Natural killer cell (primary cell): Measurements from ENCODE around the gene CHGA. TPM values are rescaled to one million over a fixed set of nuclear protein-coding genes. Genes with fewer than 3 reads are reported as not detected.

Experiments
- ATAC-seq, 3 donors: fragments of 150-1000 bp in 2 of 3; fragments of 200-7000 bp in 1 of 3; cut with Tn5 transposase; 1 replicate in 1 of 3; 2 replicates in 2 of 3; pipeline ENCODE4 v1.10.0; 2021; ENCODE audit warnings: mild to moderate bottlenecking in 2 of 3, moderate library complexity in 2 of 3
- DNase-seq, 2 donors: peaks; one replicate each; pipeline versions ENCODE4 v3.0.0 to v3.0.0-alpha.2; 2013 to 2021; ENCODE audit warnings: mixed read lengths in 1 of 2
- H3K27ac ChIP-seq: one replicate; pipeline ENCODE4 v1.5.1; 2013; ENCODE audit warnings: mild to moderate bottlenecking, low read length
- H3K27me3 ChIP-seq: one replicate; pipeline ENCODE4 v1.6.1; 2013; ENCODE audit warnings: low read length; ENCODE audit not compliant: control insufficient read depth, insufficient read depth
- H3K36me3 ChIP-seq: one replicate; pipeline ENCODE4 v1.6.1; 2013; ENCODE audit warnings: low read length; ENCODE audit not compliant: control insufficient read depth, insufficient read depth
- H3K4me1 ChIP-seq: one replicate; pipeline ENCODE4 v1.6.1; 2013; ENCODE audit warnings: low read length; ENCODE audit not compliant: control insufficient read depth, insufficient read depth
- H3K4me3 ChIP-seq: one replicate; pipeline ENCODE4 v1.5.1; 2013; ENCODE audit warnings: low read length
- H3K9me3 ChIP-seq: one replicate; pipeline ENCODE4 v1.6.1; 2013; ENCODE audit warnings: low read length; ENCODE audit not compliant: control insufficient read depth, insufficient read depth
- H3K27ac Mint-ChIP-seq, 2 donors: one replicate each; pipeline ENCODE4 v1.8.0; 2022; ENCODE audit warnings: mild to moderate bottlenecking in 2 of 2, mixed read lengths in 2 of 2, moderate library complexity in 1 of 2
- H3K27me3 Mint-ChIP-seq, 2 donors: one replicate each; pipeline ENCODE4 v1.8.0; 2022; ENCODE audit warnings: low read depth in 2 of 2, mixed read lengths in 2 of 2
- H3K36me3 Mint-ChIP-seq: one replicate; pipeline ENCODE4 v1.8.0; 2022; ENCODE audit warnings: mixed read lengths
- H3K4me1 Mint-ChIP-seq, 2 donors: one replicate each; pipeline ENCODE4 v1.8.0; 2022; ENCODE audit warnings: mixed read lengths in 2 of 2
- H3K4me3 Mint-ChIP-seq: one replicate; pipeline ENCODE4 v1.8.0; 2022; ENCODE audit warnings: mild to moderate bottlenecking, moderate library complexity, mixed read lengths
- H3K9me3 Mint-ChIP-seq, 2 donors: one replicate each; pipeline ENCODE4 v1.8.0; 2022; ENCODE audit warnings: mixed read lengths in 2 of 2
- WGBS: methylation state at CpG from one replicate; pipeline ENCODE4 v1.1.7; 2013; ENCODE audit warnings: missing lambda C conversion rate; ENCODE audit not compliant: insufficient coverage; 5-methylcytosine and 5-hydroxymethylcytosine counted together
- intact Hi-C: fragments of 100-400 bp; cut with micrococcal nuclease; formaldehyde crosslinking; loops from one replicate; pipeline ENCODE4 v1.14.2; 2022
- total RNA-seq, 4 donors: library from RNA; stranded (reverse); fragments of 120-200 nt in 1 of 4; gene quantifications; one replicate each; pipeline versions ENCODE4 v1.2.3 to v1.2.4, GENCODE V29; 2013 to 2022
- TF ChIP-seq, protein P1 (sequence below): fragments of 200-600 bp; IDR thresholded peaks from one replicate; pipeline ENCODE4 v1.8.0; 2022; ENCODE audit warnings: antibody characterized with exemption

Gene CHGA
- total RNA-seq, 3 donors from 2014 or later (not counting 1 experiment from before 2014, with no cell fraction given) = not detected

DNA sequence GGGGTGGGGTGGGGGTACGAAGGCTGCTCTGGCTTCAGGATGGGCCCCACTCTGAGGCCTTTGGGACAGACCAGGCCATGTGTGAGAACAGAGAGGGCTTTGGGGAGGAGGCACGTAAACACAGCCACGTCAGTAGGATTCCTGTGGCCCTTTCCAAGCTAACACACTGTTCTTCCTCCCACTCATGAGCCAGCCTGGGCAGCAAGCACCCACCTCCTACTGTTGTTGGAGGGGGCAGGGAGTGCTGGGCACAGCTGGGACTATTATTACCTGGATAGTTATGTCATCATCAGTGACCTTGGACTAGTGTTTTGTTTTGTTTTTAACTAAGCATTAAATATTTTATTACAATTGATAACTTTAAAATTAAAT, 5.3 kb downstream of the CHGA start:
- Mint-ChIP-seq H3K4me1 (peaks cover 0 to 8% of the 10 kb centered on the region in 2 donors), H3K27me3 (peaks cover 0 to 14% of the 10 kb centered on the region in 2 donors), H3K9me3 (no peaks in the 10 kb centered on the region), H3K36me3 (no peaks in the 10 kb centered on the region), H3K27ac (no peak overlapping the region), H3K4me3 (no peak overlapping the region)
- H3K36me3 ChIP-seq = no peaks in the 10 kb centered on the region
- H3K9me3 ChIP-seq = no peaks in the 10 kb centered on the region
- H3K4me3 ChIP-seq = no peak overlapping the region
- DNase-seq = no peak
- TF ChIP-seq, protein P1, sequence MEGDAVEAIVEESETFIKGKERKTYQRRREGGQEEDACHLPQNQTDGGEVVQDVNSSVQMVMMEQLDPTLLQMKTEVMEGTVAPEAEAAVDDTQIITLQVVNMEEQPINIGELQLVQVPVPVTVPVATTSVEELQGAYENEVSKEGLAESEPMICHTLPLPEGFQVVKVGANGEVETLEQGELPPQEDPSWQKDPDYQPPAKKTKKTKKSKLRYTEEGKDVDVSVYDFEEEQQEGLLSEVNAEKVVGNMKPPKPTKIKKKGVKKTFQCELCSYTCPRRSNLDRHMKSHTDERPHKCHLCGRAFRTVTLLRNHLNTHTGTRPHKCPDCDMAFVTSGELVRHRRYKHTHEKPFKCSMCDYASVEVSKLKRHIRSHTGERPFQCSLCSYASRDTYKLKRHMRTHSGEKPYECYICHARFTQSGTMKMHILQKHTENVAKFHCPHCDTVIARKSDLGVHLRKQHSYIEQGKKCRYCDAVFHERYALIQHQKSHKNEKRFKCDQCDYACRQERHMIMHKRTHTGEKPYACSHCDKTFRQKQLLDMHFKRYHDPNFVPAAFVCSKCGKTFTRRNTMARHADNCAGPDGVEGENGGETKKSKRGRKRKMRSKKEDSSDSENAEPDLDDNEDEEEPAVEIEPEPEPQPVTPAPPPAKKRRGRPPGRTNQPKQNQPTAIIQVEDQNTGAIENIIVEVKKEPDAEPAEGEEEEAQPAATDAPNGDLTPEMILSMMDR = no peak
- no peak overlapping the region for H3K27ac ChIP-seq
- intact Hi-C loops = no loop called here
- no peaks in the 10 kb centered on the region for H3K4me1 ChIP-seq
- peaks cover 5% of the 10 kb centered on the region for H3K27me3 ChIP-seq
- WGBS = 74% methylated on average over 2 of the region's 3 CpGs
- ATAC-seq = no peak

GRCh38 chr14:92928961-92929688, 6.2 kb downstream of the CHGA start:
- no peak overlapping the region for H3K4me3 Mint-ChIP-seq
- intact Hi-C loops = no loop called here
- TF ChIP-seq, protein P1 = no peak
- no peaks in the 10 kb centered on the region for H3K36me3 ChIP-seq
- no peaks in the 10 kb centered on the region for H3K36me3 Mint-ChIP-seq
- H3K9me3 ChIP-seq = no peaks in the 10 kb centered on the region
- no peak for ATAC-seq
- no peaks in the 10 kb centered on the region for H3K4me1 ChIP-seq
- no peak overlapping the region for H3K27ac ChIP-seq
- WGBS = 87% methylated on average over 12 of the region's 12 CpGs
- no peak overlapping the region for H3K27ac Mint-ChIP-seq
- no peak overlapping the region for H3K4me3 ChIP-seq
- H3K27me3 Mint-ChIP-seq = peaks cover 0 to 14% of the 10 kb centered on the region in 2 donors
- peaks cover 0 to under 1% of the 10 kb centered on the region in 2 donors for H3K4me1 Mint-ChIP-seq
- H3K27me3 ChIP-seq = peaks cover 2% of the 10 kb centered on the region
- no peaks in the 10 kb centered on the region for H3K9me3 Mint-ChIP-seq
- no peak for DNase-seq

DNA sequence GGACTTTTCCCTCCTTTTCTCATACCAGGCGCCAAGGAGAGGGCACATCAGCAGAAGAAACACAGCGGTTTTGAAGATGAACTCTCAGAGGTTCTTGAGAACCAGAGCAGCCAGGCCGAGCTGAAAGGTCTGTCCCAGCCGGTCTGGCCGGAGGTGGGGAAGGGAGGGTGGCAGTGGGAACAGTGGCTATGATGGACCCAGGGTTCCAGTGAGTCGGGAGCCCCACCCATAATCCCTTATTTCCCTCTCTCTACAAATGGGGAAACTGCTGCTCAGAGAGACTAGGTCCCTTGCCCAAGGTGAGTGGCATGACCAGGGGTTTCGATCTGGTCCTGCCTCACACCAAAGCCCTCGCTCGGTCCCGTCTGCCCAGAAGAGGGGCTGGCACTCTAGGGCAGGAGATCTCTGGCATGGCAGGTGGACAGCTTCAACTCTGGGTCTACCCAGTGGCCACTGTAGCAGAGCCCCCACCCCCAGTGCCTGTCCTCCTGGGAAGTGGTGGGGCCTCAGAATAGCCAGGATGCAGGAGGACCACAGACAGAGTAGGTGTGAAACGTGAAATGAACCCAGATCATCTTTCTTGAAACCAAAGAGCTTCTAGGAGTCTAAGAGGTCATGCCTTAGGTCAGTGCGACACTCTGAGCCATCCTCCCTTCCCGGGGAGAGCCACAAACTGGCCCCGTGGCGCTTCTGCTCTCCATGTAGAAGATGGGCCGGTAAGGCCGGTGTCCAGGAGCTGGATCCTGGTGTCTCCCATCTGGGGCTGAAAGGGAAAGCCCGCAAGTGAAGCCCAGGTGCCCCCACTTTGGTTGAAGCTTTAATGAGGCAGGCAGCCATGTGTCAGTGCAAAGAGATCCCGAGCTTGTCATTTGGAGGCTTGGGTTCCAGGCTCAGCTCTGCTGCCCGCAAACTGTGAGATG, 7.0 kb downstream of the CHGA start:
- no peaks in the 10 kb centered on the region for H3K36me3 Mint-ChIP-seq
- WGBS = 91% methylated on average over 20 of the region's 20 CpGs
- Histone ChIP-seq H3K27me3 (no peaks in the 10 kb centered on the region), H3K27ac (no peak overlapping the region), H3K9me3 (no peaks in the 10 kb centered on the region), H3K4me3 (no peak overlapping the region), H3K4me1 (no peaks in the 10 kb centered on the region), H3K36me3 (no peaks in the 10 kb centered on the region)
- no peaks in the 10 kb centered on the region for H3K9me3 Mint-ChIP-seq
- TF ChIP-seq, protein P1 = no peak
- intact Hi-C loops = no loop called here
- ATAC-seq = no peak
- H3K4me1 Mint-ChIP-seq = no peaks in the 10 kb centered on the region
- no peak overlapping the region for H3K4me3 Mint-ChIP-seq
- DNase-seq = no peak
- H3K27me3 Mint-ChIP-seq = peaks cover 0 to 7% of the 10 kb centered on the region in 2 donors
- H3K27ac Mint-ChIP-seq = no peak overlapping the region
